Heart left ventricle (tissue), 16 donors: ENCODE data around the gene TMEM91. TPM values are rescaled to one million over a fixed set of nuclear protein-coding genes. Genes with fewer than 3 reads are reported as not detected.

Experiments
- ATAC-seq, 4 donors: fragments of 200-7000 bp; cut with Tn5 transposase; one replicate each; pipeline ENCODE4 v1.9.1; 2020 to 2022; ENCODE audit warnings: moderate library complexity in 4 of 4, mild to moderate bottlenecking in 3 of 4, moderate number of reproducible peaks in 1 of 4
- DNase-seq, 5 donors: peaks; one replicate each; pipeline ENCODE4 v3.0.0-alpha.2; 2020
- H3K27ac ChIP-seq, 12 donors: fragments of 200-600 bp; sonication (generic) in 4 of 12; one replicate each; pipeline versions ENCODE4 v1.5.0 to v1.8.0; 2016 to 2022; ENCODE audit warnings: mild to moderate bottlenecking in 2 of 12
- H3K27me3 ChIP-seq, 9 donors: fragments of 200-600 bp; sonication (generic) in 2 of 9; one replicate each; pipeline versions ENCODE4 v1.5.1 to v1.8.0; 2016 to 2022; ENCODE audit warnings: mild to moderate bottlenecking in 3 of 9
- H3K36me3 ChIP-seq, 9 donors: fragments of 200-600 bp; sonication (generic) in 2 of 9; one replicate each; pipeline versions ENCODE4 v1.5.0 to v1.8.0; 2018 to 2022; ENCODE audit warnings: mild to moderate bottlenecking in 2 of 9
- H3K4me1 ChIP-seq, 12 donors: fragments of 200-600 bp; sonication (generic) in 4 of 12; one replicate each; pipeline versions ENCODE4 v1.5.0 to v1.8.0; 2016 to 2022; ENCODE audit warnings: mild to moderate bottlenecking in 3 of 12
- H3K4me3 ChIP-seq, 12 donors: fragments of 200-600 bp; sonication (generic) in 4 of 12; one replicate each; pipeline versions ENCODE4 v1.5.0 to v1.8.0; 2017 to 2022; ENCODE audit warnings: mild to moderate bottlenecking in 9 of 12, moderate library complexity in 4 of 12
- H3K9me3 ChIP-seq, 12 donors: fragments of 200-600 bp; sonication (generic) in 4 of 12; one replicate each; pipeline versions ENCODE4 v1.5.0 to v1.8.0; 2016 to 2022; ENCODE audit warnings: mild to moderate bottlenecking in 1 of 12
- CTCF ChIP-seq, 12 donors: fragments of 200-600 bp; sonication (generic) in 4 of 12; IDR thresholded peaks; one replicate each; pipeline versions ENCODE4 v1.5.0 to v1.8.0; 2018 to 2022; ENCODE audit warnings: antibody characterized with exemption in 12 of 12, mild to moderate bottlenecking in 5 of 12
- POLR2A ChIP-seq, 2 donors: fragments of 450-650 bp; IDR thresholded peaks; one replicate each; pipeline ENCODE4 v1.6.1; 2017; ENCODE audit warnings: antibody characterized with exemption in 2 of 2, mild to moderate bottlenecking in 2 of 2, moderate library complexity in 2 of 2
- WGBS, 4 donors: extraction: QIAGEN DNeasy Blood & Tissue Kit in 2 of 4; methylation state at CpG; one replicate each; pipeline versions ENCODE4 v1.1.5 to v1.1.7; 2013 to 2018; 5-methylcytosine and 5-hydroxymethylcytosine counted together
- intact Hi-C, 10 donors: fragments of 100-400 bp; cut with DNase I; formaldehyde crosslinking; loops; one replicate each; pipeline versions ENCODE4 v1.11.1 to v1.14.2; 2022
- polyA plus RNA-seq, 2 donors: library from polyadenylated mRNA; stranded (reverse); fragments of 200-250 nt; gene quantifications; one replicate each; pipeline ENCODE4 v1.2.3, GENCODE V29; 2013
- total RNA-seq, 9 donors: library from RNA; depleted of rRNA in 2 of 9; stranded (reverse); fragments of >200 nt in 2 of 9; fragmentation: NEBNext Ultra II Directional in 3 of 9; extraction: Animal tissue kit (Norgen Biotek cat#: 25700) in 3 of 9; gene quantifications; one replicate each; pipeline versions ENCODE4 v1.1.0 to v1.2.4, GENCODE V29; 2016 to 2023
- donor health status: ischemic (EF 13 %, LVEDD 7.1; RV severe dilation, severe dysfunction).
- donor health status: healthy with polysubstance abuse.
- donor health status: DM: no; HTN: yes; CAD: no.
- donor health status: DM: no; HTN: no; CAD: no.
- donor health status: ischemic (EF 25% LVEDD 6.9; RV normal size, moderate dysfunction).
- donor health status: ischemic (EF 25% LVEDD 5.7; RV mildly dilated, moderate dysfunction).
- donor health status: healthy.
- donor health status: DM: yes; HTN: yes; CAD: no.
- donor health status: ischemic (EF 35%, LVEDD 5.7; RV mildly dilated, moderate dysfunction).
- donor health status: nonischemic (EF 11% LVEDD 7.7; RV severe dilation, severe dysfunction).
- donor health status: DM: yes; HTN: yes; CAD: no.
- donor health status: PGD.
- donor health status: ischemic (EF 29% LVEDD 5.4; RV normal size, mild dysfunction).
- donor health status: nonischemic (EF 23%, LVEDD 6.1; RV moderate dilation, normal function).

Gene TMEM91
- total and polyA plus RNA-seq, 11 donors = 1.0 to 6.7 (median 2.5) TPM

GRCh38 chr19:41352609-41353465 lies 23.5 kb upstream of the TMEM91 start:
- Histone ChIP-seq H3K9me3 (no peaks in the 10 kb centered on the region), H3K4me3 (peak overlapping the region; percentile 52 to 98 (median 74)), H3K27ac (peak overlapping the region; percentile 67 to 96 (median 90)), H3K4me1 (peaks cover 0 to 65% (median 25%) of the 10 kb centered on the region in 12 donors), H3K36me3 (peaks cover 0 to 7% (median under 1%) of the 10 kb centered on the region in 9 donors), H3K27me3 (no peaks in the 10 kb centered on the region)
- intact Hi-C loops = loop anchor here in 6 of 10 donors (2.0 to 5.0 kb wide), 6 partner anchors 26 to 146 kb away; partner anchors contain the start of genes CCDC97 (in 3 of the 6) and HNRNPUL1 (in 1 of the 6)
- WGBS, 4 donors = 1 to 2% (median 1%) methylated on average over 51 to 71 of the region's 71 CpGs
- peak; percentile 18 to 69 (median 50) for TF ChIP-seq CTCF (IDR thresholded peaks at IDR 0.05)
- no peak for TF ChIP-seq POLR2A (IDR thresholded peaks at IDR 0.05)
- ATAC-seq = peak in 3 of 4 donors; percentile 18 to 38 (median 19)
- peak; percentile 66 to 87 (median 75) for DNase-seq

GRCh38 chr19:41353466-41354342 lies 22.6 kb upstream of the TMEM91 start, which contains the start of gene TGFB1:
TGFB1 (minus strand) TSS chr19:41353922; CDS start chr19:41353044, 878 bp downstream.
- TF ChIP-seq POLR2A (IDR thresholded peaks at IDR 0.05) = peak in 1 of 2 donors; percentile 65
- TF ChIP-seq CTCF (IDR thresholded peaks at IDR 0.05) = peak; percentile 78 to 98 (median 90)
- Histone ChIP-seq H3K27ac (peak within 1 kb of the TSS; percentile 67 to 96 (median 90)), H3K36me3 (no peaks in the 10 kb centered on the region), H3K27me3 (no peaks in the 10 kb centered on the region), H3K4me1 (peaks cover 0 to 73% (median 25%) of the 10 kb centered on the region in 12 donors), H3K4me3 (peak within 1 kb of the TSS; percentile 52 to 98 (median 74)), H3K9me3 (no peaks in the 10 kb centered on the region)
- ATAC-seq (peak; percentile 64 to 78 (median 72)), DNase-seq (peak; percentile 90 to 97 (median 91))
- intact Hi-C loops = loop anchor here in 6 of 10 donors (2.0 to 5.0 kb wide), 7 partner anchors 27 to 147 kb away; partner anchors contain the start of genes CCDC97 (in 3 of the 6) and HNRNPUL1 (in 1 of the 6)
- WGBS, 4 donors = 1% methylated on average over 40 to 78 of the region's 78 CpGs

- 85 to 93% (median 91%) methylated on average over 11 to 23 of the region's 23 CpGs for WGBS, 4 donors
- H3K27ac ChIP-seq = peak overlapping the region; percentile 67 to 96 (median 90)
- intact Hi-C loops = loop anchor here in 4 of 10 donors (2.0 to 5.0 kb wide), 5 partner anchors 42 to 148 kb away; partner anchors contain the start of genes CCDC97 (in 3 of the 4) and HNRNPUL1 (in 1 of the 4)
Observed at GRCh38 chr19:41354343-41354953, 21.9 kb upstream of the TMEM91 start.

More at GRCh38 chr19:41354343-41354953, 21.9 kb upstream of the TMEM91 start:
- ATAC-seq (no peak), DNase-seq (peak in 2 of 5 donors; percentile 36 to 60)
- TF ChIP-seq CTCF (IDR thresholded peaks at IDR 0.05) = no peak
- TF ChIP-seq POLR2A (IDR thresholded peaks at IDR 0.05) = no peak
- Histone ChIP-seq H3K27me3 (no peaks in the 10 kb centered on the region), H3K9me3 (no peaks in the 10 kb centered on the region), H3K4me3 (peak overlapping the region in 11 of 12 donors; percentile 52 to 98 (median 73)), H3K4me1 (peaks cover 0 to 65% (median 21%) of the 10 kb centered on the region in 12 donors), H3K36me3 (no peaks in the 10 kb centered on the region)
